ENCODE measurements around the gene CYBA.
A peak's percentile ranks its signal among the peaks of the same experiment; 100 is the strongest.
"Not testable (repeated sequence)": the region's sequence is repeated elsewhere in the genome, so short reads cannot be mapped to it uniquely, and the experiment has no call there.

Gene CYBA

GRCh38 chr16:88686439-88687253 lies 35.8 kb upstream of the CYBA start, which contains the start of gene SNAI3:
Gene SNAI3, minus strand, starts transcription at chr16:88686507. Its CDS starts 101 bp downstream, at chr16:88686406.
- DNase-seq (ENCODE audit: low read depth in 2 of 2), result peak; percentile 67 to 87

DNA sequence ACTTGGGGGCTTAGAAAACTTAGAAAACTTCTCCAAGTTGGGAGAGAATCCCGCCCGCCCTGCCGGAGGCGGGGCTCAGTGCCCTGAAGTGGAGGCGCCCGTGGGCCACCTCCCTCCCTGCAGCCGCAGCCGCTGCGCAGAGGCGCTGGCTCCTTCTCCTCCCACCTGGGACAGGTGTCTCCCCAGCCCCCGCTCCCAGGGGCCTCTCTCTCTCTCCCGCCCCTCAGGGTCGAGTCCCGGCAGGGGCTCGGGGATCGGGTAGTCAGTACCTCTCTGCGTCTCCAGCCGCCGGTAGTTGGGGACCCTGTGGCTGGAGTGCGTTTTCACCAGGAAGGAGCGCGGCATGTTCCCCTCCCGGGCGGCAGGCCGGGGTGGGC lies 35.2 kb upstream of the CYBA start:
- no peak for DNase-seq (ENCODE audit: low read depth in 2 of 2)

DNA sequence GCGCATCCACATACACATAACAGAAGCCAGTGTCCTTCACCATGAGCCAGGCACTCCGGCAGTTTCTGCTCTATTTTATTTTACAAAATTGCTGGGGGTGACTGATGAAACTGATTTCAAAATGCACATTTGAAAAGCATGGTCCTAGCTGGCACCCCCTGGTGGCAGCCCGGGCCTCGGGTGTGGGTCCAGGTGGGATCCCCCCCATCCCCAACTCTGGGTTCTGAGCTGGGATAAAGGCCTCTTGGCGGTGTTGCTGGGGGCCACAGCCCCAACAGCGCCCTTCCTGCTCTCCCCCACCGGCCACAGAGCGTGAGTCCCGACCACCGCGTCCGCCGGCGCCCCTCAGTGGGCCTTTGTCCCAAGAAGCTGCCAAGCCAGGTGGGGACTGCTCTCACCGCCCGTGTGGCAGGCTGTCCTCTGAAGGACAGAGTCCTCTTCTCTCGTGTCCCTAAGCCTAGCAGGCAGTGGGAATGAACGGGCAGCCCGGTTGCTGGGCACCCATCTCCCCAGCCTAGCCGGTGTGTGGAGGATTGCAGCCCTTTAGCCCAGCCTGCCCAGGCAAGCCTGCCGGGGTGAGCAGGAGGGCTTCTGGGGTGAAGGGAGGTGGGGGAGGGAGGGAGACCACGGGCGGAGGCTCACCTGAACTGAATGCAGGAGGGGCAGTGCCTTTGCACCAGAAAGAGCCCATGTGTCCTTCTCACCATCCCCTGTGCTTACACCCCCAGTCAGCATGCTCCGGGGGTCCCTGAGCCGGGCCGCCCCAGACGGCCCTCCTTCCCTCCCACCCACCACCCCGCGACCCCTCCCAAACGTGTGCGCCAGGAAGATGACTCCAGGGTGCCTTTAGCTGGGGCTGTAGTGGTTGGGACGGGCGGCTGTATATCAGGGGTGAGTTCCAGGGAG lies 34.6 kb upstream of the CYBA start:
- peak in 1 of 2 experiments; percentile 54 for DNase-seq (ENCODE audit: low read depth in 2 of 2)

GRCh38 chr16:88684569-88685155 lies 33.8 kb upstream of the CYBA start:
- no peak for DNase-seq (ENCODE audit: low read depth in 2 of 2)

GRCh38 chr16:88681709-88682451 lies 31.0 kb upstream of the CYBA start:
- peak in 1 of 2 experiments; percentile 59 for DNase-seq (ENCODE audit: low read depth in 2 of 2)

- DNase-seq (ENCODE audit: low read depth in 2 of 2), result no peak
Observed at GRCh38 chr16:88681084-88681680, 30.3 kb upstream of the CYBA start.

- no peak for DNase-seq (ENCODE audit: low read depth in 2 of 2)
Observed at GRCh38 chr16:88680554-88681083, 29.8 kb upstream of the CYBA start.

DNA sequence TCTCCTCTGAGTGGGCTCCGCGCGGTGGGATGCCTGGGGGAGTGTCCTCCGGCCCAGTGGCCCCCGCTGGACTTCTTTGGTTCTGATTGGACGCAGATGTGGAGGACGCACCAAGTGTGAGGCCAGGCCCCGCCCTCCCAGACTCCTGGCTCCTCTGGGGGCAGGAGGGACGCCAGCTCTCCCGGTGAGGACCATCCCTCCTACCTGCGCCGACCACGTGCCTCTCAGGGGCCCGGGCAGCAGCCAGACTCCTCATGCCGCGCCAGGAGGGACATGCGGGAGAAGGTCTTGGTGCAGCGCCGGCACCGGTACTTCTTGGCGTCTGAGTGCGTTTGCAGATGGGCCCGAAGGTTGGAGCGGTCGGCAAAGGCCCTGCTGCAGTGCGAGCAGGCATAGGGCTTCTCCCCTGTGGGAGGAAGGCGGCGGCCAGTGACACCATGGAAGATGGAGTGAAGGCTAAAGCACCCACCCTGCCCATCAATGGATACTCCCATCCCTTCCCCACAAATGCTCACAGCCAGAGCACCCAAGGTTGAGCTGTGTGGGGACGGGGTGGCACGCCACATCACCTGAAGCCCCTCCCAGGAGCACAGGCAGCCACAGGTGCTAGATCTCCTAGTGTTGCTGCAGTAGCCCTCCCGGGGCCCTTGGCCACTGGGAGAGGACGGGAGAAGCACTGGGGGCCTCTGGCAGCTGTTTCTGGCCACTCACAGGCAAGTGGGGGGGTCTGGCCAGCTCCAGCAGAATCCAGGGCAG lies 27.5 kb upstream of the CYBA start:
- no peak for DNase-seq (ENCODE audit: low read depth in 2 of 2)

- DNase-seq (ENCODE audit: low read depth in 2 of 2), result no peak
Observed at GRCh38 chr16:88677721-88678120, 26.9 kb upstream of the CYBA start.

- DNase-seq (ENCODE audit: low read depth in 2 of 2), result no peak
Observed at GRCh38 chr16:88676502-88677242, 25.8 kb upstream of the CYBA start.

GRCh38 chr16:88673716-88674379 lies 23.0 kb upstream of the CYBA start:
- DNase-seq (ENCODE audit: low read depth in 2 of 2), result no peak

- DNase-seq (ENCODE audit: low read depth in 2 of 2), result no peak
Observed at GRCh38 chr16:88672776-88673175, 21.9 kb upstream of the CYBA start.

GRCh38 chr16:88671806-88672205 lies 21.0 kb upstream of the CYBA start:
- no peak for DNase-seq (ENCODE audit: low read depth in 2 of 2)

DNA sequence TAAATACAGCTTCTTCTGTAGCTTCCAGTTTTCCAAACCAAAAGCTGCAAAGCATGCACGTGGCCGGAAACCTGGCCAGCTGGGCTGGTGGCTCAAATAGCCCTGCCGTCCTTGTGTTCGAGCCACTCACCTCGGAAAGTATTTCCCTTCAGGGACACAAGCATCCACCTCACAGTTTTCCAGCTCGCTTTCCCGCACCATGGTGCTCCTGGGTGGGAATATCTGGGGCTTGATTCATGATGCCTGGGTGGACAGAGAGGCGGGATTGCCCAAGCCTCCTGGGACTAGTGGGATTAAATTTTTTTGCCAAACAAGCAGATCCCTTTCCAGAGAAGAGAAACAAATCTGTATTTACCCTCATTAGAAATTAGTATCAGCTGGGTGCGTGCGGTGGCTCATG lies 19.1 kb upstream of the CYBA start:
- DNase-seq (ENCODE audit: low read depth in 2 of 2), result no peak

- not testable (repeated sequence) for DNase-seq (ENCODE audit: low read depth in 2 of 2)
Observed at GRCh38 chr16:88669493-88669892, 18.6 kb upstream of the CYBA start.

DNA sequence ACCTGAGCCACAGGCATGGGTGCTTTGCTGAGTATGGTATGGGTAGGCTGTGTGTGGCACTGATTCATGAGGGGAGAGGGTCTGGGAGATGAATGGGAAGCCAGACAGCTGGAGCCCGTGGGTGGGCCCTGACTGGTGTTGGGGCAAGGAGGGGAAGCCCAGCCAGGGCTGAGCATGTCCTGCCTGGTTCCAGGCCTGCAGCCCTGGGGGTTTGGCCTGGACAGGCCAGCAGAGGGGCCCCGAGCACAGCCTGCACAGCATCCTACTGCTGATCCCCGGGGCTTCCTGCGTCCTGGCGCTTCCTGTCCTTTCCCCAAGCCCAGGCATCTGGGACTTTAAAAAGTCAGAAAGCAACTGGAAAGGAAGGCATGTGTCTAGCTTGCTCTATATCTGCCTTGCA lies 16.6 kb upstream of the CYBA start:
- DNase-seq (ENCODE audit: low read depth in 2 of 2), result no peak

DNA sequence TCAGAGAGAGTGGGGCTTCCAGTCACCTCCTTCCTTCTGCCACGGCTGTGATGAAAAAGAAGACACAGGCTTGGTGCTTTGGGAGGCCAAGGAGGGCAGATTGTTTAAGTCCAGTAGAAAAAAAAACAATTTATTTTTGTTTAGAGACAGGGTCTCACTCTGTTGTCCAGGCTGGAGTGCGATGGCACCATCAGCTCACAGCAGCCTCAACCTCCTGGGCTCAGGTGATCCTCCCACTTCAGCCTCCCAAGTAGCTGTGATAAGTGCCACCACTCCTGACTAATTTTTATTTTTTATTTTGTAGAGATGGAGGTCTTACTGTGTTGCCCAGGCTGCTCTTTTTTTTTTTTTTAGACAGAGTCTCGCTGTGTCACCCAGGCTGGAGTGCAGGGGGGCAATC lies 14.7 kb upstream of the CYBA start:
- no peak for DNase-seq (ENCODE audit: low read depth in 2 of 2)

GRCh38 chr16:88665148-88665547 lies 14.3 kb upstream of the CYBA start:
- no peak for DNase-seq (ENCODE audit: low read depth in 2 of 2)

Measured in stimulated activated CD4-positive, alpha-beta T cell treated with anti-CD3 and anti-CD28 coated beads, Interleukin-12 subunit alpha, Interleukin-12 subunit beta, amount 100 ng/mL, for 24 hours (primary cell).